Gastroesophageal sphincter (tissue), 4 donors: ENCODE results near the gene STPG4. TPM values are rescaled to one million over a fixed set of nuclear protein-coding genes. Genes with fewer than 3 reads are reported as not detected.
A peak's percentile ranks its signal among the peaks of the same experiment; 100 is the strongest.

ENCODE experiments used
- ATAC-seq: fragments of 150-250 bp; one replicate; pipeline ENCODE4 v1.9.1; 2016; ENCODE audit warnings: mild to moderate bottlenecking, moderate library complexity
- H3K27ac ChIP-seq, 4 donors: fragments of 200-600 bp; sonication (generic) in 3 of 4; 1 replicate in 3 of 4; 2 replicates in 1 of 4; pipeline ENCODE4 v1.5.1; 2016 to 2019
- H3K27me3 ChIP-seq: fragments of 200-600 bp; sonication (generic); one replicate; pipeline ENCODE4 v1.5.1; 2019
- H3K36me3 ChIP-seq, 2 donors: fragments of 200-600 bp; sonication (generic); one replicate each; pipeline ENCODE4 v1.5.1; 2019; ENCODE audit warnings: control low read depth in 1 of 2
- H3K4me1 ChIP-seq, 3 donors: fragments of 200-600 bp; sonication (generic); 1 replicate in 2 of 3; 2 replicates in 1 of 3; pipeline ENCODE4 v1.5.1; 2016 to 2019; ENCODE audit warnings: control low read depth in 2 of 3
- H3K4me3 ChIP-seq, 2 donors: fragments of 200-600 bp; sonication (generic); one replicate each; pipeline ENCODE4 v1.5.1; 2019; ENCODE audit warnings: mild to moderate bottlenecking in 1 of 2, moderate library complexity in 1 of 2
- H3K9me3 ChIP-seq, 3 donors: fragments of 200-600 bp; sonication (generic); one replicate each; pipeline ENCODE4 v1.5.1; 2017 to 2019; ENCODE audit warnings: control low read depth in 2 of 3
- CTCF ChIP-seq, 4 experiments: fragments of 200-600 bp in 2 of 4; fragments of 450-650 bp in 2 of 4; sonication (generic) in 1 of 4; IDR thresholded peaks; one replicate each; pipeline ENCODE4 v1.5.1; 2017 to 2019; ENCODE audit warnings: antibody characterized with exemption in 4 of 4, mild to moderate bottlenecking in 2 of 4, moderate library complexity in 2 of 4
- EP300 ChIP-seq: sonication (generic); formaldehyde crosslinking; IDR thresholded peaks from one replicate; pipeline ENCODE4 v1.6.1; 2017; ENCODE audit warnings: antibody characterized with exemption, mild to moderate bottlenecking
- POLR2A ChIP-seq, 2 donors: fragments of 450-650 bp; IDR thresholded peaks; one replicate each; pipeline ENCODE4 v1.6.1; 2017; ENCODE audit warnings: antibody characterized with exemption in 2 of 2, mild to moderate bottlenecking in 2 of 2, moderate library complexity in 1 of 2
- POLR2AphosphoS5 ChIP-seq: sonication (generic); formaldehyde crosslinking; IDR thresholded peaks from one replicate; pipeline ENCODE4 v1.6.1; 2017; ENCODE audit warnings: antibody characterized with exemption
- WGBS, 2 donors: methylation state at CpG; one replicate each; pipeline ENCODE4 v1.1.5; 2018; ENCODE audit warnings: low coverage in 1 of 2; 5-methylcytosine and 5-hydroxymethylcytosine counted together
- total RNA-seq, 4 donors: library from RNA; depleted of rRNA; stranded (reverse); fragments of >200 nt; gene quantifications; one replicate each; pipeline ENCODE4 v1.1.0, GENCODE V29; 2016

STPG4 gene
- total RNA-seq, 4 donors from 2014 or later, result 0.23 to 0.67 TPM; not detected in 2

- no peaks in the 10 kb centered on the region for H3K27me3 ChIP-seq
- no peaks in the 10 kb centered on the region for H3K9me3 ChIP-seq
- WGBS, 2 donors, result 50% methylated on average over 2 of the region's 4 CpGs; no CpG with 5 or more reads in 1 of the 2 donors
- ATAC-seq, result no peak
- peaks cover 8 to 94% (median 56%) of the 10 kb centered on the region in 3 donors for H3K4me1 ChIP-seq
- H3K4me3 ChIP-seq, result no peak overlapping the region
- TF ChIP-seq POLR2AphosphoS5 (no peak), CTCF (IDR thresholded peaks at IDR 0.05) (no peak), EP300 (no peak), POLR2A (IDR thresholded peaks at IDR 0.05) (no peak)
- peaks cover 0 to 26% of the 10 kb centered on the region in 2 donors for H3K36me3 ChIP-seq
- peak overlapping the region in 3 of 4 donors; percentile 58 to 94 (median 60) for H3K27ac ChIP-seq
These were observed 91.6 kb downstream of the STPG4 start for GRCh38 chr2:47063538-47063930.

GRCh38 chr2:47062681-47063537, 92.2 kb downstream of the STPG4 start:
- Histone ChIP-seq H3K4me1 (peaks cover 9 to 94% (median 53%) of the 10 kb centered on the region in 3 donors), H3K27me3 (no peaks in the 10 kb centered on the region), H3K4me3 (no peak overlapping the region), H3K27ac (peak overlapping the region in 3 of 4 donors; percentile 58 to 94 (median 60)), H3K9me3 (no peaks in the 10 kb centered on the region), H3K36me3 (peaks cover 0 to 26% of the 10 kb centered on the region in 2 donors)
- no peak for ATAC-seq
- TF ChIP-seq CTCF (IDR thresholded peaks at IDR 0.05) (no peak), POLR2A (IDR thresholded peaks at IDR 0.05) (no peak), EP300 (no peak), POLR2AphosphoS5 (no peak)
- 40 to 41% methylated on average over 5 to 8 of the region's 8 CpGs for WGBS, 2 donors

GRCh38 chr2:47061944-47062678, 93.0 kb downstream of the STPG4 start:
- WGBS, 2 donors, result 0 to 45% methylated on average over 1 to 9 of the region's 10 CpGs
- Histone ChIP-seq H3K27ac (peak overlapping the region in 3 of 4 donors; percentile 51 to 94 (median 58)), H3K36me3 (peaks cover 0 to 26% of the 10 kb centered on the region in 2 donors), H3K9me3 (no peaks in the 10 kb centered on the region), H3K27me3 (no peaks in the 10 kb centered on the region), H3K4me1 (peaks cover 13 to 94% (median 58%) of the 10 kb centered on the region in 3 donors), H3K4me3 (no peak overlapping the region)
- ATAC-seq, result no peak
- no peak for TF ChIP-seq CTCF (IDR thresholded peaks at IDR 0.05)
- no peak for TF ChIP-seq POLR2AphosphoS5
- no peak for TF ChIP-seq POLR2A (IDR thresholded peaks at IDR 0.05)
- TF ChIP-seq EP300, result no peak

- peaks cover 16 to 94% (median 65%) of the 10 kb centered on the region in 3 donors for H3K4me1 ChIP-seq
- peaks cover 0 to 26% of the 10 kb centered on the region in 2 donors for H3K36me3 ChIP-seq
- no peaks in the 10 kb centered on the region for H3K27me3 ChIP-seq
- WGBS, 2 donors, result 96 to 100% methylated on average over 7 to 8 of the region's 11 CpGs
- H3K9me3 ChIP-seq, result no peaks in the 10 kb centered on the region
- ATAC-seq, result no peak
- peak overlapping the region in 3 of 4 donors; percentile 20 to 94 (median 58) for H3K27ac ChIP-seq
- TF ChIP-seq CTCF (IDR thresholded peaks at IDR 0.05) (no peak), POLR2A (IDR thresholded peaks at IDR 0.05) (no peak), EP300 (no peak), POLR2AphosphoS5 (no peak)
- no peak overlapping the region for H3K4me3 ChIP-seq
These were observed 94.4 kb downstream of the STPG4 start for GRCh38 chr2:47060652-47061170.
